SK-N-SH (cell line): ENCODE measurements around the gene FN3K. TPM values are rescaled to one million over a fixed set of nuclear protein-coding genes. Genes with fewer than 3 reads are reported as not detected.
"Not testable (repeated sequence)": the region's sequence is repeated elsewhere in the genome, so short reads cannot be mapped to it uniquely, and the experiment has no call there.

Experiments
- CTCF ChIA-PET: fragments of 300-600, 350-600 bp; formaldehyde crosslinking; extraction: SDS; loops from one replicate; lab custom pipeline; 2021; lab: Yijun Ruan, JAX
- POLR2A ChIA-PET: fragments of 350-600 bp; sonication (Branson Sonifier 250); formaldehyde crosslinking; extraction: SDS; loops from one replicate; lab custom pipeline; 2020; ENCODE audit warnings: antibody characterized with exemption, inconsistent platforms; lab: Yijun Ruan, JAX
- DNase-seq: peaks from one replicate; pipeline ENCODE4 v3.0.0; 2012
- H2AFZ ChIP-seq: fragments of 200-600 bp; sonication (generic); 2 replicates; pipeline ENCODE4 v1.8.1; 2016; ENCODE audit warnings: antibody characterized with exemption, mild to moderate bottlenecking, low read depth
- H3F3A ChIP-seq: fragments of 200-600 bp; sonication (generic); replicated peaks from 2 replicates; pipeline ENCODE3; 2016; ENCODE audit warnings: antibody characterized with exemption, mild to moderate bottlenecking; ENCODE audit not compliant: insufficient read depth
- H3K27ac ChIP-seq, 2 experiments: fragments of 200-500 bp in 1 of 2; fragments of 200-600 bp in 1 of 2; sonication (Bioruptor generic) in 1 of 2; sonication (generic), shearing (Covaris generic) in 1 of 2; 2 replicates each; pipeline versions ENCODE4 v1.5.1 to v1.6.1; 2014 to 2016; ENCODE audit warnings: low read depth in 2 of 2, inconsistent platforms in 1 of 2, low read length in 1 of 2, mild to moderate bottlenecking in 1 of 2, mixed read lengths in 1 of 2
- H3K27me3 ChIP-seq: fragments of 200-600 bp; sonication (generic), shearing (Covaris generic); 2 replicates; pipeline ENCODE4 v1.6.1; 2016; ENCODE audit warnings: mixed run types; ENCODE audit not compliant: insufficient read depth
- H3K36me3 ChIP-seq, 2 experiments: fragments of 200-500 bp in 1 of 2; fragments of 200-600 bp in 1 of 2; sonication (Bioruptor generic) in 1 of 2; sonication (generic) in 1 of 2; replicated peaks in 1 of 2; 2 replicates each; pipeline versions ENCODE3 to v1.5.1; 2014 to 2016; ENCODE audit warnings: low read length in 1 of 2, mild to moderate bottlenecking in 1 of 2; ENCODE audit not compliant: insufficient read depth in 2 of 2, control insufficient read depth in 1 of 2
- H3K4me1 ChIP-seq, 2 experiments: fragments of 200-500 bp in 1 of 2; fragments of 200-600 bp in 1 of 2; sonication (Bioruptor generic) in 1 of 2; sonication (generic), shearing (Covaris generic) in 1 of 2; 2 replicates each; pipeline versions ENCODE4 v1.5.1 to v1.6.1; 2014 to 2016; ENCODE audit warnings: low read depth in 1 of 2, low read length in 1 of 2, mixed run types in 1 of 2; ENCODE audit not compliant: insufficient read depth in 2 of 2, control insufficient read depth in 1 of 2
- H3K4me2 ChIP-seq: fragments of 200-600 bp; sonication (generic), shearing (Covaris generic); 2 replicates; pipeline ENCODE4 v1.6.1; 2017; ENCODE audit warnings: mixed run types
- H3K4me3 ChIP-seq, 2 experiments: fragments of 200-500 bp in 1 of 2; fragments of 200-600 bp in 1 of 2; sonication (Bioruptor generic) in 1 of 2; sonication (generic), shearing (Covaris generic) in 1 of 2; 2 replicates each; pipeline versions ENCODE4 v1.5.1 to v1.8.1; 2014 to 2016; ENCODE audit warnings: low read depth in 2 of 2, inconsistent platforms in 1 of 2, low read length in 1 of 2, mild to moderate bottlenecking in 1 of 2, mixed read lengths in 1 of 2, moderate library complexity in 1 of 2
- H3K79me2 ChIP-seq: fragments of 200-600 bp; sonication (generic); 2 replicates; pipeline ENCODE4 v1.8.1; 2017; ENCODE audit warnings: mild to moderate bottlenecking; ENCODE audit not compliant: insufficient read depth
- H3K9ac ChIP-seq: fragments of 200-600 bp; sonication (generic); 2 replicates; pipeline ENCODE4 v1.6.1; 2017; ENCODE audit warnings: mixed run types
- H3K9me2 ChIP-seq: fragments of 200-600 bp; sonication (generic); 2 replicates; pipeline ENCODE4 v1.6.1; 2017; ENCODE audit warnings: mixed run types
- H3K9me3 ChIP-seq: fragments of 200-600 bp; sonication (generic); 2 replicates; pipeline ENCODE4 v1.6.1; 2017; ENCODE audit warnings: mixed run types, mild to moderate bottlenecking, moderate library complexity
- H4K20me1 ChIP-seq: fragments of 200-600 bp; sonication (generic); 2 replicates; pipeline ENCODE4 v1.6.1; 2017; ENCODE audit warnings: mild to moderate bottlenecking, mixed run types; ENCODE audit not compliant: insufficient read depth
- ELF1 ChIP-seq: IDR thresholded peaks from 2 replicates; pipeline ENCODE4 v1.4.0; 2012
- FOSL2 ChIP-seq: IDR thresholded peaks from 2 replicates; pipeline ENCODE4 v1.4.0; 2012; ENCODE audit warnings: low read depth, mild to moderate bottlenecking, moderate library complexity, borderline replicate concordance
- FOXJ3 ChIP-seq: sonication (generic); formaldehyde crosslinking; IDR thresholded peaks from 2 replicates; pipeline ENCODE4 v1.5.1; 2020; ENCODE audit warnings: mild to moderate bottlenecking, missing genetic modification reagents
- GABPA ChIP-seq: IDR thresholded peaks from 2 replicates; pipeline ENCODE4 v1.4.0; 2012; ENCODE audit warnings: low read depth, mild to moderate bottlenecking
- JUND ChIP-seq: IDR thresholded peaks from 2 replicates; pipeline ENCODE4 v1.4.0; 2012
- PBX3 ChIP-seq: IDR thresholded peaks from 2 replicates; pipeline ENCODE4; 2012
- RCOR1 ChIP-seq: fragments of 150-350 bp; IDR thresholded peaks from 2 replicates; pipeline ENCODE4 v1.6.1; 2017; ENCODE audit warnings: antibody characterized with exemption, low read length
- RFX5 ChIP-seq: IDR thresholded peaks from 2 replicates; pipeline ENCODE4 v1.6.1; 2012; ENCODE audit warnings: mild to moderate bottlenecking, improper control_type of control experiment, low read length
- SIN3A ChIP-seq: IDR thresholded peaks from 2 replicates; pipeline ENCODE4 v1.6.1; 2012; ENCODE audit warnings: low read depth, mild to moderate bottlenecking, low read length, moderate library complexity, borderline replicate concordance
- SMC3 ChIP-seq: IDR thresholded peaks from 2 replicates; pipeline ENCODE4 v1.6.1; 2012; ENCODE audit warnings: low read depth, low read length, improper control_type of control experiment
- TCF12 ChIP-seq: IDR thresholded peaks from 2 replicates; pipeline ENCODE4 v1.4.0; 2012
- TEAD4 ChIP-seq: IDR thresholded peaks from 2 replicates; pipeline ENCODE4 v1.4.0; 2012; ENCODE audit warnings: mild to moderate bottlenecking, borderline replicate concordance; ENCODE audit not compliant: insufficient read depth
- USF2 ChIP-seq: fragments of 150-350 bp; IDR thresholded peaks from 2 replicates; pipeline ENCODE4 v1.6.1; 2017; ENCODE audit warnings: antibody characterized with exemption, low read length, low read depth, borderline replicate concordance
- WGBS: methylation state at CpG from one replicate; pipeline ENCODE4 v1.1.6; 2017; ENCODE audit warnings: low lambda C conversion rate; 5-methylcytosine and 5-hydroxymethylcytosine counted together
- polyA plus RNA-seq, 3 experiments: library from polyadenylated mRNA; depleted of rRNA; stranded (reverse); fragments of >200 nt; gene quantifications; 2 replicates each; pipeline ENCODE4 v1.2.3, GENCODE V29; 2012
- TF ChIP-seq, protein P1 (sequence below): IDR thresholded peaks from 2 replicates; pipeline ENCODE4 v1.4.0; 2012; ENCODE audit warnings: low read depth
- TF ChIP-seq, protein P2 (sequence below): IDR thresholded peaks from 2 replicates; pipeline ENCODE4 v1.4.0; 2012; ENCODE audit warnings: low read depth, borderline replicate concordance

The FN3K gene
- polyA plus RNA-seq, 1 of the 3 experiments (the other 2 are of a cell fraction): 9.9 TPM

GRCh38 chr17:82740906-82741759 lies 5.7 kb downstream of the FN3K start:
- CTCF ChIA-PET: no interaction called here
- no peaks in the 10 kb centered on the region for H3F3A ChIP-seq
- H3K4me1 ChIP-seq: no peaks in the 10 kb centered on the region; a peak in 1 of 4 replicates
- no peak overlapping the region for H2AFZ ChIP-seq
- TF ChIP-seq FOXJ3 (CRISPR knock-in tag) (no peak), SMC3 (no peak), USF2 (no peak), SIN3A (no peak), ELF1 (no peak), GABPA (no peak), RCOR1 (no peak), TCF12 (no peak), JUND (no peak)
- TF ChIP-seq, protein P1, sequence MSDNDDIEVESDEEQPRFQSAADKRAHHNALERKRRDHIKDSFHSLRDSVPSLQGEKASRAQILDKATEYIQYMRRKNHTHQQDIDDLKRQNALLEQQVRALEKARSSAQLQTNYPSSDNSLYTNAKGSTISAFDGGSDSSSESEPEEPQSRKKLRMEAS: no peak
- TF ChIP-seq, all 33 proteins: peak for 0
- no peak overlapping the region for H3K4me2 ChIP-seq
- H3K9ac ChIP-seq: no peak overlapping the region
- no peaks in the 10 kb centered on the region for H3K79me2 ChIP-seq
- no peaks in the 10 kb centered on the region for H3K9me2 ChIP-seq
- POLR2A ChIA-PET: no interaction called here
- no peaks in the 10 kb centered on the region for H4K20me1 ChIP-seq
- peaks cover 11% of the 10 kb centered on the region; the same call in 1 of the 2 replicates for H3K9me3 ChIP-seq
- WGBS: 93% methylated on average over 10 of the region's 10 CpGs
- H3K4me3 ChIP-seq: peak overlapping the region in 1 of 2 experiments; percentile 3; a peak in 1 of 4 replicates
- DNase-seq: no peak
- H3K27ac ChIP-seq: no peak overlapping the region
- no peaks in the 10 kb centered on the region for H3K27me3 ChIP-seq
- H3K36me3 ChIP-seq: peaks cover 17 to 33% of the 10 kb centered on the region in 2 experiments

DNA sequence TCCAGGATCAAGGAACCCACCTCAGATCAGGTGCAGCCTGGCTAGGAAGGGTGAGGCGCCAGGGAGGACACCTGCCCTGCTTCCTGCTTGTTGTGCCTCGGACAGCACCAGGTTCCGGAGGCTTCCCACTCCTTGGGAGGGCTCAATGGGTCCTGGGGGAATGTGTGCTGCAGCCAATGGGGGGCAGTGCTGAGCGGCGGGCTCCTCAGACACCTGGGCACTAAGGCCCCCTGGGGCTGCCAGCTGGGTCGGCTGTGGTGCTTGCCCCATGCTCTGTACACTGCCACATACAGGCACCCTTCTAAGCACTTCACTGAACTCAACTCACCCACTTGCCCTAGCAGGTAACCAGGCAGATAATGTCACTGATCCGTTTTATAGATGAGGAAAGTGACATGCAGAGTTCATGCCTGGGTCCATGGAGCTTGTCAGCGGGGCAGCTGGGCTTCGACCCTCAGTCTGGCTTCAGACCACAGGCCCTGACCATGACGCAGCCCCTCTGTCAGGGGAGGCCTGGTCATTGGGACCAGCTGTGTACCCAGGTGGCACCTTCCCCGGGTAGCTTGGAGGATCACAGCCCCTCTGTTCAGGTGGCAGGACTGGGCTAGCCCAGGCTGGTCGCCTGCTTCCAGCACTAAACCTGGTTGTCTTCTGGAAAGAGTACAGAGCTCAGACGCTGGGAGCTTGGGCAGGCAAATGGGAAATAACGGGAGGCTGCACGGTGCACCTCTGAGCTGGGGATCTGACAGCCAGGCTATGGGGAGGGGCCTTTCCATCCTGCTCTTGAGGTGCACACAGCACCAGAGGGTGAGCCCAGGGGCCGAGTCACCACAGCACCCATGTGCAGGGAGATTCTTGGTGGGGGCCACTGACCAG lies 8.2 kb downstream of the FN3K start:
- Histone ChIP-seq H3K9me3 (peaks cover 11% of the 10 kb centered on the region; the same call in 1 of the 2 replicates), H3K27me3 (no peaks in the 10 kb centered on the region), H3K4me2 (no peak overlapping the region), H3K36me3 (peaks cover 17 to 43% of the 10 kb centered on the region in 2 experiments), H3K79me2 (no peaks in the 10 kb centered on the region), H3F3A (no peaks in the 10 kb centered on the region), H3K4me1 (no peaks in the 10 kb centered on the region), H3K27ac (no peak overlapping the region), H2AFZ (no peak overlapping the region), H3K4me3 (no peak overlapping the region), H4K20me1 (no peaks in the 10 kb centered on the region), H3K9ac (no peak overlapping the region), H3K9me2 (no peaks in the 10 kb centered on the region)
- TF ChIP-seq RFX5 (no peak), FOSL2 (no peak), TCF12 (no peak), PBX3 (no peak), SMC3 (no peak), TEAD4 (no peak), ELF1 (no peak), RCOR1 (no peak)
- TF ChIP-seq, protein P2, sequence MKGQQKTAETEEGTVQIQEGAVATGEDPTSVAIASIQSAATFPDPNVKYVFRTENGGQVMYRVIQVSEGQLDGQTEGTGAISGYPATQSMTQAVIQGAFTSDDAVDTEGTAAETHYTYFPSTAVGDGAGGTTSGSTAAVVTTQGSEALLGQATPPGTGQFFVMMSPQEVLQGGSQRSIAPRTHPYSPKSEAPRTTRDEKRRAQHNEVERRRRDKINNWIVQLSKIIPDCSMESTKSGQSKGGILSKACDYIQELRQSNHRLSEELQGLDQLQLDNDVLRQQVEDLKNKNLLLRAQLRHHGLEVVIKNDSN: no peak
- TF ChIP-seq, protein P1: no peak
- POLR2A ChIA-PET: interaction anchor here (0.6 to 1.3 kb wide), 2 partner anchors 27 kb away, joined by 3 to 4 read pairs; partner anchors contain the start of gene FN3KRP
- WGBS: 86% methylated on average over 16 of the region's 16 CpGs
- CTCF ChIA-PET: no interaction called here
- DNase-seq: no peak

- H2AFZ ChIP-seq, H3K27me3 ChIP-seq, H3K9ac ChIP-seq, H3K27ac ChIP-seq, POLR2A ChIA-PET, CTCF ChIA-PET, H4K20me1 ChIP-seq, H3K4me1 ChIP-seq, H3K4me2 ChIP-seq, H3F3A ChIP-seq, H3K4me3 ChIP-seq, H3K79me2 ChIP-seq, H3K9me2 ChIP-seq, DNase-seq: not testable (repeated sequence)
- H3K9me3 ChIP-seq: peaks cover 11% of the 10 kb centered on the region; the same call in 1 of the 2 replicates
- H3K36me3 ChIP-seq: peaks cover 17 to 47% of the 10 kb centered on the region in 2 experiments
- 87% methylated on average over 7 of the region's 7 CpGs for WGBS
Observed at GRCh38 chr17:82744736-82745135, 9.3 kb downstream of the FN3K start.
